K562 (cell line): ENCODE data around the gene CPHXL2. TPM values are rescaled to one million over a fixed set of nuclear protein-coding genes. Genes with fewer than 3 reads are reported as not detected.
A peak's percentile ranks its signal among the peaks of the same experiment; 100 is the strongest.

Experiments
- CREB1 ChIP-seq, 2 experiments: sonication (generic) in 1 of 2; formaldehyde crosslinking in 1 of 2; IDR thresholded peaks; 2 replicates each; pipeline versions ENCODE4 v1.6.1 to v1.8.0; 2012 to 2022; ENCODE audit warnings: inconsistent platforms in 1 of 2, mild to moderate bottlenecking in 1 of 2, missing genetic modification reagents in 1 of 2, moderate library complexity in 1 of 2
- HDAC3 ChIP-seq: fragments of 450-650 bp; IDR thresholded peaks from 2 replicates; pipeline ENCODE4 v1.6.1; 2018; ENCODE audit warnings: borderline replicate concordance, mild to moderate bottlenecking, moderate library complexity; ENCODE audit not compliant: partially characterized antibody
- NFE2 ChIP-seq: IDR thresholded peaks from 2 replicates; pipeline ENCODE4 v1.6.1; 2014; ENCODE audit warnings: antibody characterized with exemption, low read depth
- NFRKB ChIP-seq: fragments of 450-650 bp; IDR thresholded peaks from 2 replicates; pipeline ENCODE4 v1.6.1; 2016; ENCODE audit warnings: low read depth
- PML ChIP-seq: IDR thresholded peaks from 2 replicates; pipeline ENCODE4 v1.6.1; 2012; ENCODE audit warnings: low read length, inconsistent platforms
- RCOR1 ChIP-seq, 2 experiments: IDR thresholded peaks; 2 replicates each; pipeline ENCODE4 v1.6.1; 2012; ENCODE audit warnings: low read depth in 2 of 2, low read length in 2 of 2, borderline replicate concordance in 1 of 2, improper control_type of control experiment in 1 of 2
- ZBTB11 ChIP-seq, 3 experiments: fragments of 200-800 bp in 1 of 3; fragments of 250-450 bp in 1 of 3; fragments of 450-650 bp in 1 of 3; sonication (Bioruptor Pico) in 1 of 3; sonication (Bioruptor generic) in 1 of 3; formaldehyde crosslinking in 1 of 3; IDR thresholded peaks; 2 replicates each; pipeline versions ENCODE4 v1.6.1 to v1.8.0; 2016 to 2022; ENCODE audit warnings: mild to moderate bottlenecking in 2 of 3, missing genetic modification characterization in 2 of 3, missing compliant biosample characterization in 1 of 3, moderate library complexity in 1 of 3
- ZNF316 ChIP-seq: fragments of 450-650 bp; IDR thresholded peaks from 2 replicates; pipeline ENCODE4 v1.6.1; 2016
- ZNF318 ChIP-seq, 2 experiments: fragments of 450-650 bp; IDR thresholded peaks; 2 replicates each; pipeline ENCODE4 v1.6.1; 2016; ENCODE audit warnings: mild to moderate bottlenecking in 2 of 2, borderline replicate concordance in 1 of 2, low read depth in 1 of 2, moderate library complexity in 1 of 2
- ZNF384 ChIP-seq: IDR thresholded peaks from 2 replicates; pipeline ENCODE4 v1.6.1; 2012; ENCODE audit warnings: low read depth, low read length, improper control_type of control experiment
- ZNF449 ChIP-seq: fragments of 250-450 bp; sonication (Bioruptor Pico); IDR thresholded peaks from 2 replicates; pipeline ENCODE4 v1.8.0; 2022; ENCODE audit warnings: moderate library complexity, mild to moderate bottlenecking, inconsistent platforms
- ZNF507 ChIP-seq: conservative IDR thresholded peaks from 2 replicates; pipeline ENCODE4 v1.6.1; 2017; ENCODE audit warnings: missing genetic modification characterization, missing compliant biosample characterization
- ZNF79 ChIP-seq: fragments of 250-450 bp; sonication (Bioruptor Pico); IDR thresholded peaks from 2 replicates; pipeline ENCODE4 v1.4.0; 2020; ENCODE audit warnings: low read depth, mild to moderate bottlenecking, moderate library complexity
- polyA plus RNA-seq, 8 experiments: library from polyadenylated mRNA; depleted of rRNA in 4 of 8; stranded (reverse) in 5 of 8; unstranded in 3 of 8; fragments of >200 nt; fragmentation: Nextera tagmentation in 2 of 8; fragmentation: Illumina TruSeq in 1 of 8; extraction: Ambion mirVana in 2 of 8; extraction: Trizol in 1 of 8; gene quantifications; 2 replicates each; pipeline versions ENCODE4 v1.2.1 to v1.2.3, GENCODE V29; 2011 to 2014; ENCODE audit warnings: inconsistent platforms in 1 of 8, missing spikeins in 1 of 8
- total RNA-seq, 7 experiments: library from RNA; depleted of rRNA in 6 of 7; stranded (reverse); fragments of >200 nt in 6 of 7; fragmentation: Illumina TruSeq in 2 of 7; extraction: Trizol in 2 of 7; gene quantifications; 2 replicates each; pipeline versions ENCODE4 v1.2.1 to v1.2.3, GENCODE V29; 2011 to 2021; ENCODE audit warnings: low replicate concordance in 1 of 7

The CPHXL2 gene
- total and polyA plus RNA-seq, 9 of the 15 experiments (the other 6 are each of a cell fraction or from before 2014, with no cell fraction given), result not detected

- peak; percentile 88; the same call in 1 of the 2 replicates for TF ChIP-seq PML
- TF ChIP-seq NFRKB, result no peak; the same call in 1 of the 2 replicates
- no peak for TF ChIP-seq ZNF316
- no peak for TF ChIP-seq ZNF318 (IDR thresholded peaks at IDR 0.05; ENCODE audit: borderline replicate concordance in 1 of 2, low read depth in 1 of 2)
- TF ChIP-seq ZNF384, result no peak
- TF ChIP-seq ZBTB11 (CRISPR knock-in tag; IDR thresholded peaks at IDR 0.05), result peak in 1 of 3 experiments; percentile 84; a peak in 3 of 6 replicates
- TF ChIP-seq ZNF449, result no peak
- no peak for TF ChIP-seq HDAC3
- no peak for TF ChIP-seq NFE2
- TF ChIP-seq ZNF507 (tag), result no peak
- no peak for TF ChIP-seq ZNF79 (CRISPR knock-in tag)
- TF ChIP-seq CREB1 (IDR thresholded peaks at IDR 0.05), result peak; percentile 39
- peak; percentile 41; the same call in 1 of the 2 replicates for TF ChIP-seq CREB1 (CRISPR knock-in tag; IDR thresholded peaks at IDR 0.05)
- peak in 1 of 2 experiments; percentile 15; a peak in 1 of 4 replicates for TF ChIP-seq RCOR1 (IDR thresholded peaks at IDR 0.05; ENCODE audit: borderline replicate concordance in 1 of 2, low read depth in 2 of 2, low read length in 2 of 2)
These were observed 29.1 kb downstream of the CPHXL2 start, which contains the start of the genes KARS1 and TERF2IP (continued) for GRCh38 chr16:75647492-75648264.
